SU-DHL-6 (cell line): ENCODE results near the gene PPIF.
A peak's percentile ranks its signal among the peaks of the same experiment; 100 is the strongest.

Experiments
- H2AFZ ChIP-seq: fragments of 200-600 bp; sonication (generic); 2 replicates; pipeline ENCODE4 v1.6.1; 2014; ENCODE audit warnings: low read depth, mild to moderate bottlenecking, moderate library complexity, mixed read lengths, antibody characterized with exemption, low read length; ENCODE audit not compliant: severe bottlenecking
- H3F3A ChIP-seq: fragments of 200-600 bp; shearing (Covaris generic); 2 replicates; pipeline ENCODE4 v1.6.0; 2016; ENCODE audit warnings: antibody characterized with exemption, mild to moderate bottlenecking; ENCODE audit not compliant: insufficient read depth
- H3K27ac ChIP-seq: fragments of 200-600 bp; sonication (generic); 2 replicates; pipeline ENCODE4 v1.5.1; 2016; ENCODE audit warnings: low read depth, mild to moderate bottlenecking, low read length, moderate library complexity, mixed read lengths
- H3K27me3 ChIP-seq: fragments of 200-600 bp; sonication (generic), shearing (Covaris generic); 2 replicates; pipeline ENCODE4 v1.6.0; 2014; ENCODE audit warnings: mild to moderate bottlenecking, low read length
- H3K36me3 ChIP-seq: fragments of 200-600 bp; sonication (generic); 2 replicates; pipeline ENCODE4 v1.6.1; 2014; ENCODE audit warnings: mild to moderate bottlenecking, low read length, mixed read lengths
- H3K4me2 ChIP-seq: fragments of 300-600, 200-600 bp; shearing (Covaris generic), sonication (generic); 2 replicates; pipeline ENCODE4 v1.6.0; 2014; ENCODE audit warnings: low read length, low read depth, mild to moderate bottlenecking; ENCODE audit not compliant: poor library complexity, severe bottlenecking
- H3K4me3 ChIP-seq: fragments of 200-600 bp; sonication (generic); 2 replicates; pipeline ENCODE4 v1.5.1; 2014; ENCODE audit warnings: antibody characterized with exemption, low read length, mild to moderate bottlenecking, mixed read lengths; ENCODE audit not compliant: insufficient read depth, poor library complexity, severe bottlenecking
- H3K79me2 ChIP-seq: fragments of 200-600 bp; sonication (generic); 2 replicates; pipeline ENCODE4 v1.6.1; 2014; ENCODE audit warnings: mild to moderate bottlenecking, low read length, moderate library complexity; ENCODE audit not compliant: insufficient read depth
- H3K9ac ChIP-seq: fragments of 200-600 bp; sonication (generic); 2 replicates; pipeline ENCODE4 v1.7.0; 2014; ENCODE audit warnings: mild to moderate bottlenecking, low read length
- H3K9me2 ChIP-seq: fragments of 200-600 bp; sonication (generic); replicated peaks from 2 replicates; pipeline ENCODE4 v1.6.1; 2014; ENCODE audit warnings: low read length; ENCODE audit not compliant: insufficient read depth
- H3K9me3 ChIP-seq: fragments of 200-600 bp; sonication (generic); 2 replicates; pipeline ENCODE4 v1.6.1; 2014; ENCODE audit warnings: low read length, mixed read lengths; ENCODE audit not compliant: insufficient read depth
- H4K20me1 ChIP-seq: fragments of 200-600 bp; sonication (generic); 2 replicates; pipeline ENCODE4 v1.6.1; 2014; ENCODE audit warnings: low read depth, mild to moderate bottlenecking, antibody characterized with exemption, low read length, moderate library complexity, mixed read lengths
- CTCF ChIP-seq: fragments of 200-600 bp; sonication (generic); IDR thresholded peaks from one replicate; pipeline ENCODE4 v1.5.1; 2017; ENCODE audit warnings: antibody characterized with exemption, mild to moderate bottlenecking, low read length, moderate library complexity; ENCODE audit not compliant: insufficient read depth, poor library complexity, severe bottlenecking
- EZH2phosphoT487 ChIP-seq: fragments of 200-600 bp; sonication (generic), shearing (Covaris generic); conservative IDR thresholded peaks from 2 replicates; pipeline ENCODE4 v1.6.1; 2018; ENCODE audit warnings: mild to moderate bottlenecking, antibody characterized with exemption, low read length, moderate library complexity, mixed read lengths

Gene PPIF

GRCh38 chr10:79347226-79347893, at the start of gene PPIF:
Gene PPIF, plus strand, starts transcription at chr10:79347469. Its CDS starts 80 bp downstream, at chr10:79347549.
- Histone ChIP-seq H3K9me3 (no peaks in the 10 kb centered on the region), H4K20me1 (peaks cover 10% of the 10 kb centered on the region; the same call in 1 of the 2 replicates), H3K4me2 (peak within 1 kb of the TSS; percentile 67), H3K9me2 (no peaks in the 10 kb centered on the region), H2AFZ (peak within 1 kb of the TSS; percentile 72), H3K27me3 (no peaks in the 10 kb centered on the region), H3F3A (peaks cover 3% of the 10 kb centered on the region), H3K79me2 (peaks cover 26% of the 10 kb centered on the region), H3K9ac (peak within 1 kb of the TSS; percentile 99), H3K4me3 (peak within 1 kb of the TSS; percentile 85), H3K36me3 (no peaks in the 10 kb centered on the region; the same call in 1 of the 2 replicates), H3K27ac (peak within 1 kb of the TSS; percentile 77)
- TF ChIP-seq EZH2phosphoT487: no peak
- TF ChIP-seq CTCF: peak; percentile 59

GRCh38 chr10:79298403-79299244, 48.6 kb upstream of the PPIF start:
- H3K36me3 ChIP-seq: no peaks in the 10 kb centered on the region
- H3K27me3 ChIP-seq: no peaks in the 10 kb centered on the region
- H3K79me2 ChIP-seq: no peaks in the 10 kb centered on the region
- H3K4me3 ChIP-seq: no peak overlapping the region
- H2AFZ ChIP-seq: no peak overlapping the region
- TF ChIP-seq CTCF (no peak), EZH2phosphoT487 (no peak)
- no peaks in the 10 kb centered on the region for H3K9me2 ChIP-seq
- H3K27ac ChIP-seq: no peak overlapping the region
- H4K20me1 ChIP-seq: no peaks in the 10 kb centered on the region
- H3K9me3 ChIP-seq: no peaks in the 10 kb centered on the region
- H3F3A ChIP-seq: no peaks in the 10 kb centered on the region
- no peak overlapping the region for H3K9ac ChIP-seq
- H3K4me2 ChIP-seq: no peak overlapping the region

- no peak overlapping the region for H3K9ac ChIP-seq
- TF ChIP-seq CTCF (no peak), EZH2phosphoT487 (no peak)
- H2AFZ ChIP-seq: no peak overlapping the region
- H3K4me2 ChIP-seq: no peak overlapping the region
- H3K4me3 ChIP-seq: no peak overlapping the region
- H4K20me1 ChIP-seq: no peaks in the 10 kb centered on the region
- H3K9me3 ChIP-seq: no peaks in the 10 kb centered on the region
- H3K27me3 ChIP-seq: no peaks in the 10 kb centered on the region
- H3K79me2 ChIP-seq: no peaks in the 10 kb centered on the region
- H3K9me2 ChIP-seq: no peaks in the 10 kb centered on the region
- no peaks in the 10 kb centered on the region for H3K36me3 ChIP-seq
- H3F3A ChIP-seq: no peaks in the 10 kb centered on the region
- H3K27ac ChIP-seq: no peak overlapping the region
Observed at GRCh38 chr10:79299397-79300241, 47.6 kb upstream of the PPIF start.
